ENCODE results near the gene LYPD6.

DNA sequence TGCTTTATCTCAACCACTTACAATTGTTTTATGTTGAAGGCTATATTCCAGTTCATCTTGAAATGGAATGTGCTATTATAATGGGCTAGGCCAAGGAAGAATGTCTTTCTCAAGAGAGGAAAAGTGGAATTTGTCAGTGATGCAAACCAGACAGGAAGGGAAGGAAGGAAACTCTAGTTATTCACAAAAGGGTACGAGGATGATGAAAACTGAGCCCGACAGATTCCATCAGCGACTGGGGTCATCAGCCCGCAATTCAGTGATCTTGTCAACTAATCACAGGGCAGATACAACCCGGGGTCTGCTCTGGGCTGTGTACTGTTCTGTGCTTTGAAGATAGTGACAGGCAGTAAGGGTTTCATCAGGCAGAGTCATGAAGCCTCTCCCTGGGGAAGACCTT lies 23.4 kb upstream of the LYPD6 start:
- TF ChIP-seq TAF1 (conservative IDR thresholded peaks at IDR 0.05) (no peak), SP1 (IDR thresholded peaks at IDR 0.05) (no peak)
- TF ChIP-seq, protein P1, sequence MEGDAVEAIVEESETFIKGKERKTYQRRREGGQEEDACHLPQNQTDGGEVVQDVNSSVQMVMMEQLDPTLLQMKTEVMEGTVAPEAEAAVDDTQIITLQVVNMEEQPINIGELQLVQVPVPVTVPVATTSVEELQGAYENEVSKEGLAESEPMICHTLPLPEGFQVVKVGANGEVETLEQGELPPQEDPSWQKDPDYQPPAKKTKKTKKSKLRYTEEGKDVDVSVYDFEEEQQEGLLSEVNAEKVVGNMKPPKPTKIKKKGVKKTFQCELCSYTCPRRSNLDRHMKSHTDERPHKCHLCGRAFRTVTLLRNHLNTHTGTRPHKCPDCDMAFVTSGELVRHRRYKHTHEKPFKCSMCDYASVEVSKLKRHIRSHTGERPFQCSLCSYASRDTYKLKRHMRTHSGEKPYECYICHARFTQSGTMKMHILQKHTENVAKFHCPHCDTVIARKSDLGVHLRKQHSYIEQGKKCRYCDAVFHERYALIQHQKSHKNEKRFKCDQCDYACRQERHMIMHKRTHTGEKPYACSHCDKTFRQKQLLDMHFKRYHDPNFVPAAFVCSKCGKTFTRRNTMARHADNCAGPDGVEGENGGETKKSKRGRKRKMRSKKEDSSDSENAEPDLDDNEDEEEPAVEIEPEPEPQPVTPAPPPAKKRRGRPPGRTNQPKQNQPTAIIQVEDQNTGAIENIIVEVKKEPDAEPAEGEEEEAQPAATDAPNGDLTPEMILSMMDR (IDR thresholded peaks at IDR 0.05; ENCODE audit: low read depth, low read length, missing input control): no peak
- TF ChIP-seq, protein P2, sequence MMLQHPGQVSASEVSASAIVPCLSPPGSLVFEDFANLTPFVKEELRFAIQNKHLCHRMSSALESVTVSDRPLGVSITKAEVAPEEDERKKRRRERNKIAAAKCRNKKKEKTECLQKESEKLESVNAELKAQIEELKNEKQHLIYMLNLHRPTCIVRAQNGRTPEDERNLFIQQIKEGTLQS (IDR thresholded peaks at IDR 0.05): no peak

Data from liver (tissue), 3 donors.